HG03432 (cell line): ENCODE results near the gene GID8.

Experiments
- ATAC-seq: cut with Tn5 transposase; IDR thresholded peaks from one replicate; pipeline ENCODE4 v1.9.1; 2021; ENCODE audit warnings: mild to moderate bottlenecking, moderate library complexity; ENCODE audit not compliant: unreplicated experiment

The GID8 gene

GRCh38 chr20:62982124-62983075 is 44.5 kb downstream of the GID8 start:
- no peak for ATAC-seq

DNA sequence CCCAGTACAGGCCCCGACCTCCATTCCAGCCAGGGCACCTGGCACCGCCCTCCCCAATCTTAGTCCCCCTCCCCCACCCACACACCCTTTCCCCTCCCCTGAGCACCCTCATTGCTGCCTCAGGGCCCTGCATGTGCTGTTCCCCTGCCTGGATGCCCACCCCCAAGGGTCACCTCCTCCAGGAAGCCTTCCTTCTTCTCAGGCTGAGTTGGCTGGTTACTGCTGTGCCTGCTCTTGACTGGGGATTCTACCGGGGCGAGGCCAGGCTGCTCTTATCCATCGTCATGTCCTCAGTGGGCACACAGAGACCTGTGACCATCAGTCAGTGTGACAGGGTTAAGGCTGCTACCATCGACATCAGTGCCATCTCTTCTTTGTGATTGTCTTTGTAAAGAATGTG is 45.3 kb downstream of the GID8 start:
- ATAC-seq = no peak

DNA sequence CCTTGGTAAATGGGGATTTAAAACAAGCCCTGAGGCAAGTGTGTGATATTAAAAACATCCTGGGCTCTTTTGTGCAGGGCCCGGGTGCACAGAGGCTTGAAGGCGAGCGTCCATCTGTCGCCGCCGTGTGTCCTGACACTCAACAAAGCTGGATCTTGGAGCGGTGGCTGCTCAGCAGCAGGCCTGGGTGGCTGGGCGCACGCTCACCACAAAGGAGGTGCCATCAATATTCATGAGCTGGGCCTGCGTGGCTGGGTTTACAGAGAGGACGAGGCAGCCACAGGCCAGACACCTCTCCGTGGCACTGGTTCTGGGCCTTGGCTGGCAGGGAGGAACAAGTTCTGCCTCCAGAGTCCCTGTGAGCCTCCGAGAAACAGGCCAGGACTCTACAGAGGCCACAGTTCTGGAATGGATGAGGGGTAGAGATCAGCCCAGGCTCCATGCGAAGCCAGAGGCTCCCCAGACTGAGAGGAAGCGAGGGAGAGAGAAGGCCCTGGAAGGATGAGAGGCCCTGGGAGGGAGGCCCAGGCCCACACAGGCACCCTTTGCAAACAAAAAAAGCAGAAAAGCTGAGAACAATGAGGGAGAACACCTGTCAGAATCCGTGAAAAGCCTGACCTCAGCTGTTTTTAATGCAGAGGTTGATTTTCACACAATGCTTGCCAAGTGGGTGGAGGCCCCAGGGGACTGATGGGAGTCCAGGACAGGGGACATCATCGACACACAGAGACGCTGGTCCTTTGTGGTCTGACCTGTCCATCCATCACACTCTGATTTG is 46.9 kb downstream of the GID8 start:
- ATAC-seq = no peak

DNA sequence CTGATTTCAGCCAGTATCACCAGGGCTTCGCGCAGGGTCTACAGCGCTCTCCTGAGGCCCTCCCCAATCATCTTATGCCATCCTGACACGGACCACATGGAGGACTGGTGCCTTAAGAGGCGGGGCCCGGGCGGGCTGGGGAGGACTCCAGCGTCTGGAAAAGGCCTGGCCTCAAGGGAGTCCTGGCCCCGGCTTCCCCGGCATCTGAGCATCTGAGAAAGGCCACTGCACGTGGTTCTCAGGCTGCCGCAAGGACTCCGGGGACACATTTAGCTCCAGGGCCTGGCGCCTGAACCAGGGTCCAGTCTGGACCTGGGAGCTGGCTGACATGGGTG is 47.5 kb downstream of the GID8 start:
- ATAC-seq = no peak

DNA sequence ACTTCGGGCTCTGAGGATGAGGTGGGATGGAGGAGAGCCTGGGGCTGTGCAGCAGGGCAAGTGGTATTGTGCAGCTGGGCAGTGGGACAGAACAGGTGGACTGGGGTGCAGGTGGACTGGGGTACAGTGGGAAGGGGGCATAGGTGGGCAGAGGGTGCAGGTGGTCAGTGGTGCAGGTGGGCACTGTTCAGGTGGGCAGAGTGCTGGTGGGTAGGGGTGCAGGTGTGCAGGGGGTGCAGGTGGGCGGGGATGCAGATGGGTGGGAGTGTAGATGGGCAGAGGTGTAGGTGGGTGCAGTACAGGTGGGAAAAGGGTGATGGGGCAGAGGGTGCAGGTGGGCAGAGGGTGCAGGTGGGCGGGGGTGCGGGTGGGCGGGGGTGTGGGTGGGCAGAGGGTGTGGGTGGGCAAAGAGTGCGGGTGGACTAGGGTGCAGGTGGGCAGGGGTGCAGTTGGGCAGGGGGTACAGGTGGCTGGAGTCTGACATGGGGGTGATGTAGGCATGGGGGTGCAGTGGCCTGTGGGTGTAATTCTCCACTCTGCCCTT is 48.4 kb downstream of the GID8 start:
- no peak for ATAC-seq

- no peak for ATAC-seq
These were observed 49.2 kb downstream of the GID8 start for GRCh38 chr20:62987114-62987513.

- no peak for ATAC-seq
These were observed 51.3 kb downstream of the GID8 start for GRCh38 chr20:62989201-62989601.

DNA sequence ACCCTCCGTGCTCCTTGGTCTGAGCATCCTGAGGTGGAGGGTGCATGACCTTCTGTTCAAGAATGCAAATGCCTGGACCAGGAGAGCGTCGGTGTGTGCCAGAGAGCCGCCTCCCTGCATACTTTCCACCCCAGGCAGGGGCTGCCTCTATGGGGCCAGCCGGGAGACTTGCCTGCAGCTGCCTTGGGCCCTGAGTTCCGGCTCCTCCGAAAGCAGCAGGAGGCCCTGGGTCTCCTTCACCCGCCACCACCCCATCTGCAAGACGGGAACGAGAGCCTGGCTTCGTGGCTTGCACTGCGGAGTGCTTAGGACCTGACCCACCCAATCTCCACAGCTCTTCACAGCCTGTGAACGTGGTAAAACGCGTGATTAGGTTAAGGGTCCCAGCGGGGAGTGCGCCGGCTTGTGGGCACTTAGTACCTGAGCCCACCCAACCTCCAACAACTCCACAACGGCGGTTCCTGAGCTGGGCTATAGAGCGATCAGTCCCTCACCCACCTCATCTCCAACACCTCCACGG is 52.4 kb downstream of the GID8 start:
- no peak for ATAC-seq

DNA sequence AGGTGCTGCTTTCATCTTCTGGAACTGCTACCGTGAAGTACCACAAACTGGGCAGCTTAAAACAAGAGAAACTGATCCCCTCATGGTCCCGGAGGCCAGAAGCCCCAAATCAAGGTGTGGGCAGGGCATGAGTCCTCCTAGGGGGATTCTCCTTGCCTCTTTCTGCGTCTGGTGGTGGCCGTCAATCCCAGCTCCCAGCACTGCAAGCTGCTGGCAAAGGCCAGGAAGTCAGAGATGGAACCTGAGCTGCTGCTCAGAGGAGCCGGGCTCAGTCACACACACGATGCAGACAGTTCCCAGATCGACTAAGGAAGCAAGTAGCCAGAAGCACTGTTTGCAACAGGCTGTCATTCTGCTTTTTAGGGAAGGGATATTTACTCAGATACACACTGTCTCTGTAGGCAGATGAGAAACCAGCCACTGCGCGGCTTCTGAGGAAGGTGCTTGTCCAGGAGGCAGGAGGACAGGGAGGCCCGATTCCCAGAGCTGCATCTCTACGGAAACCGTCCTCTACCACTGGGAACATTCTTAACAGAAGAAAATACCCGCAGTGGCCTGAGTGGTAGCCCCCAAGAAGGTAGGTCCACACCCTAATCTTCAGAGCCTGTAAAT is 53.4 kb downstream of the GID8 start:
- no peak for ATAC-seq

DNA sequence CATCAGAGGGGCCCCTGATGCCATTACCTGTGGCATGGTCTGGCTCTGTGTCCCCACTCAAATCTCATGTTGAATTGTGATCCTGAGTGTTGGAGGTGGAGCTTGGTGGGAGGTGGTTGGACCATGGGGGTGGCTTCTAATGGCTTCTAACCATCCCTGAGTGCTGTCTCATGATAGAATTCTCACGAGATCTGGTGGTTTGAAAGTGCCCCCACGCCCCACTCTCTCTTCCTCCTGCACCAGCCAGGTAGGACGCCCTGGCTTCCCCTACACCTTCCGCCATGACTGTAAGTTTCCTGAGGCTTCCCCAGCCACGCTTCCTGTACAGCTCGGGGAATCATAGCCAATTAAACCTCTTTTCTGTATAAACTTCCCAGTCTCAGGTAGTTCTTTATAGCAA is 53.9 kb downstream of the GID8 start:
- ATAC-seq = no peak

- ATAC-seq = no peak
These were observed 56.0 kb downstream of the GID8 start for GRCh38 chr20:62993856-62994494.

GRCh38 chr20:62994869-62995281 is 56.9 kb downstream of the GID8 start:
- no peak for ATAC-seq

- no peak for ATAC-seq
These were observed 57.5 kb downstream of the GID8 start for GRCh38 chr20:62995481-62995880.

DNA sequence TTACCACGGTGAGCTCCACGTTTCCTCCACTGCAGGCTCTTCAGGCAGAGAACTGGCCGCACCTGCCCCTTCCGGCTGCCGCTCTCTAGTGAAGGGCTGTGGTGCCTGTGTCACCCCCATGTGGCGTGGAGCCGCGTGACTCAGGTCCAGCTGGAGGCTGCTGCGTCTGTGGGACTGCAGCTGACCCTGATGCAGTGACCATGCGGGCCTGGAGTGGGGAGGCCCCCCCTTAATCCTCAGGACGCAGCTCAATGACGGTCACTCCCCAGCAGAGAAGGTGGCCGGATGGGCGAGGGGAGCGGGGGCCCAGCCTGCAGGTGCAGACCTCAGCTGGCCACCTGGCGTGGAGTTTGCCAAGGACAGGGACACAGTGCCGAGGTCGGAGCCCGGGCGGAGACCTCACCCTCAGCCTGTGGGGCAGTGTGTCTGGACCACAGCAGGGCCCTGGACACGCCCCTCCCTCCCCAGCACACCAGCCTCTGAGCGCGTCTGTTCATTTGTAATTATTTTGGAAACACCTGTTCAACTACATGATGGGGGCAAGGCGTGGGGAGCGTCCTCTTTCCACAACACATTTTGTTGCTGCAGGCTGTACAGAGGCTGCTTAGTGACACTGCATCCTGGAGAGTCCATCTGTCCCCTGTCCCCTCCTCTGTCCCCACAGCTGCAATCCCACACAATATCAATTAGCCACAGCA is 58.1 kb downstream of the GID8 start:
- ATAC-seq = no peak

DNA sequence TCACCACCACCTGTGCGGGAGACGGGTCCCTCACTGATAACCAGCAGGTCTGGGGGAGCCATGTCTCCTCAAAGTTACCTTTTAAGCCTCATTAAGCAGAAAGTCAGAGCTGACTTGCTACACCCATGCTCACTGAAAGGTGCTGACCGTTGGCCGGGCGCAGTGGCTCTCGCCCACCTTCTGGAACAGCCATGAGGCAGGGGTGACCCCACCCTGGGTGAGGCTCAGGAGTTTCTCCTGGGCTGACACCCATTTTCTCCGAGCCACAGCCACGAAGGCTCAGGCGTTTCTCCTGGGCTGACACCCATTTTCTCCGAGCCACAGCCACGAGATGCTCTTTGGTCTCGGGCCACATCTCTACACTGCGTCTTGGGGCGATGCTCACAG is 58.6 kb downstream of the GID8 start:
- ATAC-seq = no peak

- ATAC-seq = no peak
These were observed 59.6 kb downstream of the GID8 start for GRCh38 chr20:62997417-62998035.
